Gastrocnemius medialis (tissue), 4 donors: Measurements from ENCODE around the gene HOXA5.

Experiments
- POLR2A ChIP-seq, 2 donors: fragments of 450-650 bp; IDR thresholded peaks; one replicate each; pipeline ENCODE4 v1.6.1; 2017; ENCODE audit warnings: antibody characterized with exemption in 2 of 2, mild to moderate bottlenecking in 2 of 2, moderate library complexity in 2 of 2
- TF ChIP-seq, protein P1 (sequence below), 5 experiments: fragments of 450-650 bp in 3 of 5; fragments of 200-600 bp in 2 of 5; sonication (generic) in 2 of 5; IDR thresholded peaks in 4 of 5; conservative IDR thresholded peaks in 1 of 5; 1 replicate in 4 of 5; 2 replicates in 1 of 5; pipeline ENCODE4 v1.5.1; 2016 to 2019; ENCODE audit warnings: antibody characterized with exemption in 5 of 5, mild to moderate bottlenecking in 3 of 5, moderate library complexity in 3 of 5

DNA sequence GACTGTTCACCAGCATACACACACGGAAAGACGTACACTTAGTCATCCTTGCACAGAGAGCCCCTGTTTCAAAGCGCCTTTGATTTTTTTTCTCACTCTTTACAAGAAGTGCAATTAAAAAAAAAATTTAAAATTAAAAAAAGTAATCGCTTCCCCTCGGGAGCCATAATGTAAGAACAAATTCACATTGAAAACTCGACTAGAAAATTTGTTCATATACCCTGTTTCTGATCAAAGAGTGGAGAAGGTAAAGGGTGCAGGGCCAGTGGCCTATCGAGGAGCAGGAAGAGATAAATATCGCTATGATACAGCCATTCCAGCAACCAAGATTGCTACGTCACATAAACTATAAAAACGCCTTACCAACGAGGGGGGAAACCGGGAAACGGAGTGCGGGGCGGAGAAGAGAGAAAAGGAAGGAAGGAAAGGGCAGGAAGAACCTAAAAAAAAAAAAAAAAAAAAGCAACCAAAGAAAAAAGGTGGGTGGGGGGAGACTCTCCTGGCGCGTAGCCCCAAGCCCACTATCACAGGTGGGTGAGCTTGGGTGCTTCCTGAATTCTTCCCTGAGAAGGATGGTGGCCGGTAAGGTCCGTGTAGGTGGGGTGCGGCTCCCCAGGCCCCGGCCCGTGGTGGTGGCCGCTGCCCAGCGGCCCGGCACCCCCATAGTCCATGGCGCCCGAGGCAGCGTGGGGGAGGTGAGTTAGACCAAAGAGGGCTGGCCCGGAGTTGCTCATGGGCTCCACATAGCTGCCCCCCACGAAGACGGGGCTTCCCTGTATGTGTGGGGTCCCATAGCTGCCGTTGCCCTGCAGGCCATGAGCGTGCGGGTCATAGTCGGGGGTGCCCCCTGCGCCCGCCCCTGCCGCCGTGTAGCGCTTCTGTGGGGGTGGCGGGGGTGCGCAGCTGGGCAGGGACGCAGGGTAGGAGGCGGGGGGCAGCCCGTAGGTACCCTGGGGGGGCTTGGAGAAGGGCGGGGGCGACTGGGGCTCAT is 35.8 kb downstream of the HOXA5 start:
- TF ChIP-seq, protein P1, sequence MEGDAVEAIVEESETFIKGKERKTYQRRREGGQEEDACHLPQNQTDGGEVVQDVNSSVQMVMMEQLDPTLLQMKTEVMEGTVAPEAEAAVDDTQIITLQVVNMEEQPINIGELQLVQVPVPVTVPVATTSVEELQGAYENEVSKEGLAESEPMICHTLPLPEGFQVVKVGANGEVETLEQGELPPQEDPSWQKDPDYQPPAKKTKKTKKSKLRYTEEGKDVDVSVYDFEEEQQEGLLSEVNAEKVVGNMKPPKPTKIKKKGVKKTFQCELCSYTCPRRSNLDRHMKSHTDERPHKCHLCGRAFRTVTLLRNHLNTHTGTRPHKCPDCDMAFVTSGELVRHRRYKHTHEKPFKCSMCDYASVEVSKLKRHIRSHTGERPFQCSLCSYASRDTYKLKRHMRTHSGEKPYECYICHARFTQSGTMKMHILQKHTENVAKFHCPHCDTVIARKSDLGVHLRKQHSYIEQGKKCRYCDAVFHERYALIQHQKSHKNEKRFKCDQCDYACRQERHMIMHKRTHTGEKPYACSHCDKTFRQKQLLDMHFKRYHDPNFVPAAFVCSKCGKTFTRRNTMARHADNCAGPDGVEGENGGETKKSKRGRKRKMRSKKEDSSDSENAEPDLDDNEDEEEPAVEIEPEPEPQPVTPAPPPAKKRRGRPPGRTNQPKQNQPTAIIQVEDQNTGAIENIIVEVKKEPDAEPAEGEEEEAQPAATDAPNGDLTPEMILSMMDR (IDR thresholded peaks at IDR 0.05 in 4 of 5, conservative IDR thresholded peaks at IDR 0.05 in 1 of 5), result no peak
- no peak for TF ChIP-seq POLR2A (IDR thresholded peaks at IDR 0.05)
